Measurements from ENCODE around the gene DAND5.

The DAND5 gene

DNA sequence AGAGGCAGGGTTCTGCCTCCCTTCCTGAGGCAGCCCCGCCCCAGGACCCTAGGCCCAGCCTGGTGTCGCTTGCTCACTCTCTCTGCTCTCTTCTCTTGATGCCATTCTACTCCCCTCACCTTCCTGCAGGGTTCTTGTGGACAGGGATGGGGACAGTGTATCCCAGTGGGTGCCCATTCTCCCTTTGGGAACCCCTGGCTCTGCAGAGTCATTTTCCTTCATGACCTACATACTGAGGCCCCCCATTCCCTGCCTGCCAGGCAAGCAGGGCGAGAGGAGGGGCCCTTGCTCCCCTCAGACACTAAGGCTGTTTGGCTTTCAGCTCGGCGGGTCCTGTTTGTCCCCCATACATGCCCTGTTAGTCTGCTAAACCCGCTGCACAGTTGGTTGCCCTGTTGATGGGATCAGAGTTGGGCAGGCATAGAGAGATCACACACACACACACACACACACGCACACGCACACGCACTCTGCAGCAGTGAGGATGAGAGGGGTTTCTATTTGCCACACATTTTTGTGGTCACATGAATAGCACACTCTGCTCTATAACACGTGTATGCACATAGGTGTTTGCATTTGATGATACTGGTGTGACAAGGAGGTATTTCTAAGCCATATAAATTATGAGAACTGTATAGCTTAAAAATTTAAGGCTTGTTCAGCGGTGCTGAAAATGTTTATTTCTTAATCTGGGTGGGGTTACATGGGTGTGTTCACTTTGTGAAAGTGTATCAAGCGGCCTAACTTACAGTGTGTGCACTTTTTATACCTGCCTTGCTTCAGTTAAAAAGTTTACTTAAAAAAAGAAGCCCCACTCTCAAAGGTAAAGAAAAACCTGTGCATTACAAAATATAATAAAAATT is 46.2 kb downstream of the DAND5 start:
- peaks cover 48% of the 10 kb centered on the region for H3K27me3 ChIP-seq (ENCODE audit: control insufficient read depth, low read length)
- H3K9me2 ChIP-seq (replicated peaks; ENCODE audit: control insufficient read depth, low read length), result no peaks in the 10 kb centered on the region
- no peak overlapping the region for H3K4me2 ChIP-seq (ENCODE audit: low read length)
- H3K9me3 ChIP-seq (ENCODE audit: control insufficient read depth, insufficient read depth, low read length), result no peaks in the 10 kb centered on the region
- H3K4me3 ChIP-seq (ENCODE audit: low read length), result no peak overlapping the region
- no peaks in the 10 kb centered on the region for H3K36me3 ChIP-seq (ENCODE audit: control insufficient read depth, low read length)
- TF ChIP-seq, protein P1, sequence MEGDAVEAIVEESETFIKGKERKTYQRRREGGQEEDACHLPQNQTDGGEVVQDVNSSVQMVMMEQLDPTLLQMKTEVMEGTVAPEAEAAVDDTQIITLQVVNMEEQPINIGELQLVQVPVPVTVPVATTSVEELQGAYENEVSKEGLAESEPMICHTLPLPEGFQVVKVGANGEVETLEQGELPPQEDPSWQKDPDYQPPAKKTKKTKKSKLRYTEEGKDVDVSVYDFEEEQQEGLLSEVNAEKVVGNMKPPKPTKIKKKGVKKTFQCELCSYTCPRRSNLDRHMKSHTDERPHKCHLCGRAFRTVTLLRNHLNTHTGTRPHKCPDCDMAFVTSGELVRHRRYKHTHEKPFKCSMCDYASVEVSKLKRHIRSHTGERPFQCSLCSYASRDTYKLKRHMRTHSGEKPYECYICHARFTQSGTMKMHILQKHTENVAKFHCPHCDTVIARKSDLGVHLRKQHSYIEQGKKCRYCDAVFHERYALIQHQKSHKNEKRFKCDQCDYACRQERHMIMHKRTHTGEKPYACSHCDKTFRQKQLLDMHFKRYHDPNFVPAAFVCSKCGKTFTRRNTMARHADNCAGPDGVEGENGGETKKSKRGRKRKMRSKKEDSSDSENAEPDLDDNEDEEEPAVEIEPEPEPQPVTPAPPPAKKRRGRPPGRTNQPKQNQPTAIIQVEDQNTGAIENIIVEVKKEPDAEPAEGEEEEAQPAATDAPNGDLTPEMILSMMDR (IDR thresholded peaks at IDR 0.05; ENCODE audit: low read depth, low read length, poor library complexity, severe bottlenecking), result no peak
- no peak for TF ChIP-seq EZH2phosphoT487 (IDR thresholded peaks at IDR 0.05; ENCODE audit: borderline replicate concordance, low read length)
- no peaks in the 10 kb centered on the region for H3F3A ChIP-seq (ENCODE audit: control insufficient read depth, insufficient read depth)
- no peaks in the 10 kb centered on the region for H4K20me1 ChIP-seq (ENCODE audit: control insufficient read depth, insufficient read depth, low read depth, low read length)
- H3K27ac ChIP-seq (ENCODE audit: low read depth, low read length), result no peak overlapping the region
- no peaks in the 10 kb centered on the region for H3K4me1 ChIP-seq (ENCODE audit: control insufficient read depth, low read length)
- H3K79me2 ChIP-seq (ENCODE audit: control insufficient read depth, low read length), result no peaks in the 10 kb centered on the region

DNA sequence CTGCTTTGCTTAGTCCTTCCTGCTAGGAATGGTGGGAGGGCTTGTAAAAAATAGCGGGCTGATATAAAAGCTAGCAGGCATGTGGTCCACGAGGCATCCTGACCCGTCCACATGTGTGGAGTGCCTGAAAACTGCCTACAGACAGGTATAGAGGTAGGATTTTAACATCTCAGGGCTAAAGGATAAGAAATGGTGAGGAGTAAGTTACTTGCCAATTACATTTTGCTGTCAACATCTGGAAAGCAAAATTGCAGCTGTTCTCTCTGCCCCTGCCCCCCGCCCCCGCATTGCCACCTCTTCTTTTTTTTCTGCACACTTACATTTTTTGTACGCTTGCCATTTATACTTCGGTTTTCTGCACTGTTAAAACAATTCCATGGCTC is 46.9 kb downstream of the DAND5 start:
- Histone ChIP-seq H3K36me3 (ENCODE audit: control insufficient read depth, low read length) (no peaks in the 10 kb centered on the region), H3K4me1 (ENCODE audit: control insufficient read depth, low read length) (no peaks in the 10 kb centered on the region), H3K27me3 (ENCODE audit: control insufficient read depth, low read length) (peaks cover 54% of the 10 kb centered on the region), H3F3A (ENCODE audit: control insufficient read depth, insufficient read depth) (no peaks in the 10 kb centered on the region), H3K4me3 (ENCODE audit: low read length) (no peak overlapping the region), H4K20me1 (ENCODE audit: control insufficient read depth, insufficient read depth, low read depth, low read length) (no peaks in the 10 kb centered on the region), H3K4me2 (ENCODE audit: low read length) (no peak overlapping the region), H3K79me2 (ENCODE audit: control insufficient read depth, low read length) (no peaks in the 10 kb centered on the region), H3K9me2 (replicated peaks; ENCODE audit: control insufficient read depth, low read length) (no peaks in the 10 kb centered on the region), H3K27ac (ENCODE audit: low read depth, low read length) (no peak overlapping the region), H3K9me3 (ENCODE audit: control insufficient read depth, insufficient read depth, low read length) (no peaks in the 10 kb centered on the region)
- TF ChIP-seq EZH2phosphoT487 (IDR thresholded peaks at IDR 0.05; ENCODE audit: borderline replicate concordance, low read length), result no peak
- TF ChIP-seq, protein P1 (IDR thresholded peaks at IDR 0.05; ENCODE audit: low read depth, low read length, poor library complexity, severe bottlenecking), result no peak

GRCh38 chr19:13016628-13017305 is 47.4 kb downstream of the DAND5 start:
- Histone ChIP-seq H3K4me1 (ENCODE audit: control insufficient read depth, low read length) (no peaks in the 10 kb centered on the region), H3K4me2 (ENCODE audit: low read length) (no peak overlapping the region)

More at GRCh38 chr19:13016628-13017305, 47.4 kb downstream of the DAND5 start:
- TF ChIP-seq EZH2phosphoT487 (IDR thresholded peaks at IDR 0.05; ENCODE audit: borderline replicate concordance, low read length), result no peak
- TF ChIP-seq, protein P1 (IDR thresholded peaks at IDR 0.05; ENCODE audit: low read depth, low read length, poor library complexity, severe bottlenecking), result no peak
- H3K9me2 ChIP-seq (replicated peaks; ENCODE audit: control insufficient read depth, low read length), result no peaks in the 10 kb centered on the region
- peaks cover 58% of the 10 kb centered on the region for H3K27me3 ChIP-seq (ENCODE audit: control insufficient read depth, low read length)
- H3K9me3 ChIP-seq (ENCODE audit: control insufficient read depth, insufficient read depth, low read length), result no peaks in the 10 kb centered on the region
- H3K27ac ChIP-seq (ENCODE audit: low read depth, low read length), result no peak overlapping the region
- H3K79me2 ChIP-seq (ENCODE audit: control insufficient read depth, low read length), result no peaks in the 10 kb centered on the region
- H3K36me3 ChIP-seq (ENCODE audit: control insufficient read depth, low read length), result no peaks in the 10 kb centered on the region
- no peaks in the 10 kb centered on the region for H4K20me1 ChIP-seq (ENCODE audit: control insufficient read depth, insufficient read depth, low read depth, low read length)
- no peak overlapping the region for H3K4me3 ChIP-seq (ENCODE audit: low read length)
- H3F3A ChIP-seq (ENCODE audit: control insufficient read depth, insufficient read depth), result no peaks in the 10 kb centered on the region
